ENCODE data around the gene UBE2G2. TPM values are rescaled to one million over a fixed set of nuclear protein-coding genes. Genes with fewer than 3 reads are reported as not detected.

UBE2G2 gene
- total RNA-seq, 1 experiment from 2014 or later, result 212 TPM

- peaks cover 40% of the 10 kb centered on the region for H3K4me1 ChIP-seq (ENCODE audit: insufficient read depth, low read length, poor library complexity, severe bottlenecking)
- H3K9me3 ChIP-seq (ENCODE audit: low read depth, low read length, poor library complexity, severe bottlenecking), result no peaks in the 10 kb centered on the region
- peak overlapping the region; percentile 73 for H3K27ac ChIP-seq (ENCODE audit: low read depth, low read length, poor library complexity, severe bottlenecking)
- ChIA-PET POLR2A (ENCODE audit: low non-redundant PET) (interaction anchor here (0.6 kb wide), 1 partner anchor 192 kb away, joined by 3 read pairs; no protein-coding TSS in a partner anchor), CTCF (no interaction called here)
- peak; percentile 83 for DNase-seq (ENCODE audit: low spot score)
- intact Hi-C loops (cut with micrococcal nuclease; ENCODE audit: unreplicated experiment), result loop anchor here (5.0 kb wide), 1 partner anchor 180 kb away; no protein-coding TSS in a partner anchor
- BruUV-seq (replicated peaks), result no TSS peak
- no peak for TF ChIP-seq EZH2 (IDR thresholded peaks at IDR 0.05; ENCODE audit: borderline replicate concordance, low read depth, low read length, poor library complexity, severe bottlenecking)
- TF ChIP-seq, protein P1, sequence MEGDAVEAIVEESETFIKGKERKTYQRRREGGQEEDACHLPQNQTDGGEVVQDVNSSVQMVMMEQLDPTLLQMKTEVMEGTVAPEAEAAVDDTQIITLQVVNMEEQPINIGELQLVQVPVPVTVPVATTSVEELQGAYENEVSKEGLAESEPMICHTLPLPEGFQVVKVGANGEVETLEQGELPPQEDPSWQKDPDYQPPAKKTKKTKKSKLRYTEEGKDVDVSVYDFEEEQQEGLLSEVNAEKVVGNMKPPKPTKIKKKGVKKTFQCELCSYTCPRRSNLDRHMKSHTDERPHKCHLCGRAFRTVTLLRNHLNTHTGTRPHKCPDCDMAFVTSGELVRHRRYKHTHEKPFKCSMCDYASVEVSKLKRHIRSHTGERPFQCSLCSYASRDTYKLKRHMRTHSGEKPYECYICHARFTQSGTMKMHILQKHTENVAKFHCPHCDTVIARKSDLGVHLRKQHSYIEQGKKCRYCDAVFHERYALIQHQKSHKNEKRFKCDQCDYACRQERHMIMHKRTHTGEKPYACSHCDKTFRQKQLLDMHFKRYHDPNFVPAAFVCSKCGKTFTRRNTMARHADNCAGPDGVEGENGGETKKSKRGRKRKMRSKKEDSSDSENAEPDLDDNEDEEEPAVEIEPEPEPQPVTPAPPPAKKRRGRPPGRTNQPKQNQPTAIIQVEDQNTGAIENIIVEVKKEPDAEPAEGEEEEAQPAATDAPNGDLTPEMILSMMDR (conservative IDR thresholded peaks at IDR 0.05; ENCODE audit: low read depth, low read length), result peak; percentile 46
- no peaks in the 10 kb centered on the region for H3K27me3 ChIP-seq (replicated peaks; ENCODE audit: insufficient read depth, low read depth, low read length, poor library complexity)
- no peaks in the 10 kb centered on the region for H3K36me3 ChIP-seq (ENCODE audit: insufficient read depth, low read length, poor library complexity, severe bottlenecking)
- H3K4me3 ChIP-seq (ENCODE audit: low read depth, low read length, poor library complexity, severe bottlenecking), result peak overlapping the region; percentile 53
Observed at GRCh38 chr21:44752671-44753235, 48.9 kb downstream of the UBE2G2 start.

- peak overlapping the region; percentile 53 for H3K4me3 ChIP-seq (ENCODE audit: low read depth, low read length, poor library complexity, severe bottlenecking)
- no peaks in the 10 kb centered on the region for H3K27me3 ChIP-seq (replicated peaks; ENCODE audit: insufficient read depth, low read depth, low read length, poor library complexity)
- H3K27ac ChIP-seq (ENCODE audit: low read depth, low read length, poor library complexity, severe bottlenecking), result peak overlapping the region; percentile 73
- H3K9me3 ChIP-seq (ENCODE audit: low read depth, low read length, poor library complexity, severe bottlenecking), result no peaks in the 10 kb centered on the region
- BruUV-seq (replicated peaks), result no TSS peak
- peaks cover 40% of the 10 kb centered on the region for H3K4me1 ChIP-seq (ENCODE audit: insufficient read depth, low read length, poor library complexity, severe bottlenecking)
- intact Hi-C loops (cut with micrococcal nuclease; ENCODE audit: unreplicated experiment), result loop anchor here (5.0 kb wide), 1 partner anchor 180 kb away; no protein-coding TSS in a partner anchor
- DNase-seq (ENCODE audit: low spot score), result peak; percentile 38
- TF ChIP-seq, protein P1 (conservative IDR thresholded peaks at IDR 0.05; ENCODE audit: low read depth, low read length), result no peak
- no peak for TF ChIP-seq EZH2 (IDR thresholded peaks at IDR 0.05; ENCODE audit: borderline replicate concordance, low read depth, low read length, poor library complexity, severe bottlenecking)
- CTCF ChIA-PET, result interaction anchor here (0.6 kb wide), 1 partner anchor 248 kb away, joined by 4 read pairs; no protein-coding TSS in a partner anchor
- POLR2A ChIA-PET (ENCODE audit: low non-redundant PET), result interaction anchor here (0.6 kb wide), 1 partner anchor 193 kb away, joined by 3 read pairs; no protein-coding TSS in a partner anchor
- no peaks in the 10 kb centered on the region for H3K36me3 ChIP-seq (ENCODE audit: insufficient read depth, low read length, poor library complexity, severe bottlenecking)
Observed at GRCh38 chr21:44751799-44752636, 49.6 kb downstream of the UBE2G2 start.

- Histone ChIP-seq H3K27ac (ENCODE audit: low read depth, low read length, poor library complexity, severe bottlenecking) (peak overlapping the region; percentile 73), H3K36me3 (ENCODE audit: insufficient read depth, low read length, poor library complexity, severe bottlenecking) (no peaks in the 10 kb centered on the region), H3K9me3 (ENCODE audit: low read depth, low read length, poor library complexity, severe bottlenecking) (no peaks in the 10 kb centered on the region), H3K27me3 (replicated peaks; ENCODE audit: insufficient read depth, low read depth, low read length, poor library complexity) (no peaks in the 10 kb centered on the region), H3K4me1 (ENCODE audit: insufficient read depth, low read length, poor library complexity, severe bottlenecking) (peaks cover 40% of the 10 kb centered on the region), H3K4me3 (ENCODE audit: low read depth, low read length, poor library complexity, severe bottlenecking) (peak overlapping the region; percentile 53)
- TF ChIP-seq, protein P1 (conservative IDR thresholded peaks at IDR 0.05; ENCODE audit: low read depth, low read length), result no peak
- TF ChIP-seq EZH2 (IDR thresholded peaks at IDR 0.05; ENCODE audit: borderline replicate concordance, low read depth, low read length, poor library complexity, severe bottlenecking), result no peak
- ChIA-PET CTCF (interaction anchor here (0.6 kb wide), 1 partner anchor 247 kb away, joined by 4 read pairs; no protein-coding TSS in a partner anchor), POLR2A (ENCODE audit: low non-redundant PET) (no interaction called here)
- peak; percentile 39 for DNase-seq (ENCODE audit: low spot score)
- intact Hi-C loops (cut with micrococcal nuclease; ENCODE audit: unreplicated experiment), result loop anchor here (5.0 kb wide), 1 partner anchor 181 kb away; no protein-coding TSS in a partner anchor
- BruUV-seq (replicated peaks), result no TSS peak
Observed at GRCh38 chr21:44751186-44751798, 50.3 kb downstream of the UBE2G2 start.

All from A673 (cell line).